CD4-positive, CD25-positive, alpha-beta regulatory T cell (primary cell): ENCODE data around the gene CAPN9. TPM values are rescaled to one million over a fixed set of nuclear protein-coding genes. Genes with fewer than 3 reads are reported as not detected.
"Not testable (repeated sequence)": the region's sequence is repeated elsewhere in the genome, so short reads cannot be mapped to it uniquely, and the experiment has no call there.

ENCODE experiments used
- ATAC-seq, 2 donors: fragments of 150-1000 bp; cut with Tn5 transposase; one replicate each; pipeline ENCODE4 v1.10.0; 2021; ENCODE audit warnings: low read depth in 2 of 2, moderate number of reproducible peaks in 2 of 2, moderate library complexity in 1 of 2
- DNase-seq, 3 donors: peaks; one replicate each; pipeline versions ENCODE4 v3.0.0 to v3.0.0-alpha.2; 2012 to 2022; ENCODE audit warnings: mixed read lengths in 1 of 3
- H3K27ac ChIP-seq: one replicate; pipeline ENCODE4 v1.7.0; 2013; ENCODE audit warnings: mild to moderate bottlenecking, low read length; ENCODE audit not compliant: insufficient read depth, poor library complexity, severe bottlenecking
- H3K27me3 ChIP-seq: one replicate; pipeline ENCODE4 v1.7.0; 2013; ENCODE audit warnings: low read length; ENCODE audit not compliant: control insufficient read depth, insufficient read depth
- H3K36me3 ChIP-seq: one replicate; pipeline ENCODE4 v1.7.0; 2013; ENCODE audit warnings: mild to moderate bottlenecking, low read length, moderate library complexity; ENCODE audit not compliant: control insufficient read depth, insufficient read depth
- H3K4me1 ChIP-seq: 2 replicates; pipeline ENCODE4 v1.7.0; 2013; ENCODE audit warnings: mild to moderate bottlenecking, low read length; ENCODE audit not compliant: insufficient read depth, control insufficient read depth, poor library complexity, severe bottlenecking
- H3K4me3 ChIP-seq: one replicate; pipeline ENCODE4 v1.7.0; 2013; ENCODE audit warnings: low read depth, mild to moderate bottlenecking, low read length, moderate library complexity
- H3K9me3 ChIP-seq, 2 experiments: 1 replicate in 1 of 2; 2 replicates in 1 of 2; pipeline ENCODE4 v1.7.0; 2013; ENCODE audit warnings: low read length in 2 of 2, mild to moderate bottlenecking in 1 of 2, moderate library complexity in 1 of 2; ENCODE audit not compliant: control insufficient read depth in 2 of 2
- H3K27ac Mint-ChIP-seq, 3 donors: one replicate each; pipeline ENCODE4 v1.8.0; 2020 to 2022; ENCODE audit warnings: mild to moderate bottlenecking in 3 of 3, mixed read lengths in 3 of 3, moderate library complexity in 2 of 3
- H3K27me3 Mint-ChIP-seq: one replicate; pipeline ENCODE4 v1.8.0; 2022; ENCODE audit warnings: mild to moderate bottlenecking, mixed read lengths
- H3K36me3 Mint-ChIP-seq: one replicate; pipeline ENCODE4 v1.8.0; 2020; ENCODE audit warnings: mixed read lengths
- H3K4me1 Mint-ChIP-seq, 4 donors: one replicate each; pipeline ENCODE4 v1.8.0; 2020 to 2022; ENCODE audit warnings: mixed read lengths in 4 of 4, mild to moderate bottlenecking in 1 of 4
- H3K4me3 Mint-ChIP-seq, 4 donors: one replicate each; pipeline ENCODE4 v1.8.0; 2020 to 2022; ENCODE audit warnings: mild to moderate bottlenecking in 4 of 4, mixed read lengths in 4 of 4, moderate library complexity in 3 of 4
- H3K9me3 Mint-ChIP-seq, 7 donors: one replicate each; pipeline ENCODE4 v1.8.0; 2020 to 2022; ENCODE audit warnings: mixed read lengths in 7 of 7, mild to moderate bottlenecking in 3 of 7, moderate library complexity in 2 of 7
- polyA plus RNA-seq, 4 donors: library from polyadenylated mRNA; unstranded; fragments of 300-500 nt; fragmentation: Illumina TruSeq; gene quantifications; one replicate each; pipeline ENCODE4 v1.2.3, GENCODE V29; 2021
- total RNA-seq: library from RNA; stranded (reverse); gene quantifications from one replicate; pipeline ENCODE4 v1.2.3, GENCODE V29; 2022

Gene CAPN9
- total RNA-seq (not detected), polyA plus RNA-seq (not detected)

DNA sequence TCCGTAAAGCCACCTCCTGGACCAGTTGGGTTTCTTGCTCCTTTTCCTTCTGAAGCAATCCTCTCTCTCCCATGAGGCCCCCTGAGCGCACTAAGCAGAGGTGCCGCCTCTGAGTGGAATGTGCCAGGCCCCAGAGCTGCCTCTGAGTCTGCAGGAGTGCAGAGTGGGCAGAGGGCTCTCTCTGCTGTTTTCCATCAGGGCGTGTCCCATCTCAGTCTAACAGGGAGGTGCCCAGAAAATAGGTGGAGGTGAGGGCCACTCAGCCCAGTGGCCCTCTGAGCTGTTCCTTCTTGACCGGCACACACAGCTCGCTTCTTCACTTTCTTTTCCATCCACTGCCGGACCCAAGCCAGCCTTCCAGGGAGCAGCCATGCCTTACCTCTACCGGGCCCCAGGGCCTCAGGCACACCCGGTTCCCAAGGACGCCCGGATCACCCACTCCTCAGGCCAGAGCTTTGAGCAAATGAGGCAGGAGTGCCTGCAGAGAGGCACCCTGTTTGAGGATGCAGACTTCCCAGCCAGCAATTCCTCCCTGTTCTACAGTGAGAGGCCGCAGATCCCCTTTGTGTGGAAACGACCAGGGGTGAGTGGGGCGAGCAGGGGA, at the start of gene CAPN9:
CAPN9 (plus strand) TSS at position 262 of the 604 bp plus-strand sequence; CDS start at position 371, 109 bp downstream.
- Histone ChIP-seq H3K4me1 (no peaks in the 10 kb centered on the region), H3K27ac (no peak within 1 kb of the TSS), H3K4me3 (no peak within 1 kb of the TSS), H3K36me3 (no peaks in the 10 kb centered on the region), H3K9me3 (no peaks in the 10 kb centered on the region), H3K27me3 (no peaks in the 10 kb centered on the region)
- Mint-ChIP-seq H3K36me3 (no peaks in the 10 kb centered on the region), H3K27ac (no peak within 1 kb of the TSS), H3K4me3 (no peak within 1 kb of the TSS), H3K9me3 (peaks cover 0 to 2% (median 0%) of the 10 kb centered on the region in 7 donors), H3K4me1 (peaks cover 0 to 3% (median 0%) of the 10 kb centered on the region in 4 donors), H3K27me3 (no peaks in the 10 kb centered on the region)
- no peak for ATAC-seq
- DNase-seq, result no peak

GRCh38 chr1:230698130-230698529, 49.1 kb upstream of the CAPN9 start:
- peaks cover 11% of the 10 kb centered on the region for H3K36me3 ChIP-seq
- no peak for ATAC-seq
- no peaks in the 10 kb centered on the region for H3K27me3 Mint-ChIP-seq
- DNase-seq, result no peak
- no peaks in the 10 kb centered on the region for H3K27me3 ChIP-seq
- no peak overlapping the region for H3K27ac Mint-ChIP-seq
- no peak overlapping the region for H3K4me3 ChIP-seq
- H3K27ac ChIP-seq, result no peak overlapping the region
- H3K9me3 Mint-ChIP-seq, result no peaks in the 10 kb centered on the region
- no peaks in the 10 kb centered on the region for H3K9me3 ChIP-seq
- no peak overlapping the region for H3K4me3 Mint-ChIP-seq
- H3K36me3 Mint-ChIP-seq, result peaks cover 5% of the 10 kb centered on the region
- no peaks in the 10 kb centered on the region for H3K4me1 ChIP-seq
- no peaks in the 10 kb centered on the region for H3K4me1 Mint-ChIP-seq

DNA sequence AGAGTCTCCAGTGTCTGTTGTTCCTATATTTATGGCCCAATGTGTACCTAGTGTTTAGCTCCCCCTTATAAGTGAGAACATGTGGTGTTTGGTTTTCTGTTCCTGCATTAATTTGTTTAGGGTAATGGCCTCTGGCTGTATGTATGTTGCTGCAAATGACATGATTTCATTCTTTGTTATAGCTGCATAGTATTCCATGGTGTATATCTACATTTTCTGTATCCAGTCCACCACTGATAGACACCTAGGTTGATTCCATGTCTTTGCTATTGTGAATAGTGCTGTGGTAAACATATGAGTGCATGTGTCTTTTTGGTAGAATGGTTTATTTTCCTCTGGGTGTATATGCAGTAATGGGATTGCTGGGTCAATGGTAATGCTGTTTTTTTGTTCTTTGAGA, 48.2 kb upstream of the CAPN9 start:
- not testable (repeated sequence) for H3K27ac Mint-ChIP-seq, H3K4me3 ChIP-seq, H3K4me1 Mint-ChIP-seq, H3K9me3 ChIP-seq, H3K4me1 ChIP-seq, H3K4me3 Mint-ChIP-seq, H3K36me3 Mint-ChIP-seq, H3K36me3 ChIP-seq, ATAC-seq, H3K27me3 ChIP-seq, DNase-seq, H3K27me3 Mint-ChIP-seq, H3K27ac ChIP-seq, H3K9me3 Mint-ChIP-seq

DNA sequence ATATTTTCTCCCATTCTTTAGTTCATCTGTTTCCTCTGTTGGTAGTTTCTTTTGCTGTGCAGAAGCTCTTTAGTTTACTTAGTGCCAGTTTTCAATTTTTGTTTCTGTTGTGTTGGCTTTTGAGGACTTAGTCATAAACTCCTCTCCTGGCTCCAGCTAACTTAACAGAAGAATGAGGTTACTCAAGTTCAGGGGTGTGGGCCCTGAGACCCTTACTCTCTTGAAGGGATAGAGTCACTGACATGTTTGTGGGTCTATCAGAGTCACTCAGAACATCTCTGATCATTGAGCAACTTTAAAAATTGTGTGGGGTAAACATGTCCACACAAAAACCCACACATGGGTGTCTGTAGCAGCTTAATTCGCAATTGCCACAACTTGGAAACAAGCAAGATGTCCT, 47.5 kb upstream of the CAPN9 start:
- Mint-ChIP-seq H3K27ac (no peak overlapping the region), H3K4me1 (no peaks in the 10 kb centered on the region), H3K27me3 (no peaks in the 10 kb centered on the region), H3K9me3 (no peaks in the 10 kb centered on the region), H3K4me3 (no peak overlapping the region), H3K36me3 (no peaks in the 10 kb centered on the region)
- Histone ChIP-seq H3K4me1 (no peaks in the 10 kb centered on the region), H3K27me3 (no peaks in the 10 kb centered on the region), H3K4me3 (no peak overlapping the region), H3K27ac (no peak overlapping the region), H3K36me3 (no peaks in the 10 kb centered on the region), H3K9me3 (no peaks in the 10 kb centered on the region)
- DNase-seq (no peak), ATAC-seq (no peak)

DNA sequence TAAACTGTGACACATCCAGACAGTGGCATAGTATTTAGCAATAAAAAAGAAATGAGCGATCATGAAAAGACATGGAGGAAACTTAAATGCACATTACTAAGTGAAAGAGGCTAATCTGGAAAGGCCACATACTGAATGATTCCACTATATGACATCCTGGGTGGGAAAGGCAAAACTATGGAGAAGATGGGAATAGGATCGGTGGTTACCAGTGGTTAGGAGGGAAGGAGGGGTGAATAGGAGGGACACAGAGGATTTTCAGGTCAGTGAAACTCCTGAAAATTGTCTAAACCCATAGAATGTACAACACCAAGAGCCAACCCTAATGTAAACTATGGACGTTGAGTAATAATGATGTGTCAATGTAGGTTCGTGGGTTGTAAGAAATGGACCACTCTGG, 47.1 kb upstream of the CAPN9 start:
- H3K36me3 Mint-ChIP-seq, result no peaks in the 10 kb centered on the region
- no peak for ATAC-seq

GRCh38 chr1:230701434-230701833, 45.8 kb upstream of the CAPN9 start:
- H3K4me1 Mint-ChIP-seq, result no peaks in the 10 kb centered on the region
- Histone ChIP-seq H3K36me3 (no peaks in the 10 kb centered on the region), H3K4me3 (no peak overlapping the region), H3K9me3 (no peaks in the 10 kb centered on the region), H3K27ac (no peak overlapping the region), H3K27me3 (no peaks in the 10 kb centered on the region), H3K4me1 (no peaks in the 10 kb centered on the region)
- H3K27me3 Mint-ChIP-seq, result no peaks in the 10 kb centered on the region
- no peak for ATAC-seq
- H3K27ac Mint-ChIP-seq, result no peak overlapping the region
- DNase-seq, result no peak
- H3K4me3 Mint-ChIP-seq, result no peak overlapping the region
- H3K36me3 Mint-ChIP-seq, result no peaks in the 10 kb centered on the region
- H3K9me3 Mint-ChIP-seq, result no peaks in the 10 kb centered on the region

More for the DNA sequence above, 47.1 kb upstream of the CAPN9 start:
- no peaks in the 10 kb centered on the region for H3K27me3 ChIP-seq
- no peak for DNase-seq
- H3K9me3 ChIP-seq, result no peaks in the 10 kb centered on the region
- no peaks in the 10 kb centered on the region for H3K27me3 Mint-ChIP-seq
- H3K4me3 ChIP-seq, result no peak overlapping the region
- no peak overlapping the region for H3K27ac Mint-ChIP-seq
- H3K36me3 ChIP-seq, result no peaks in the 10 kb centered on the region
- no peaks in the 10 kb centered on the region for H3K4me1 ChIP-seq
- H3K9me3 Mint-ChIP-seq, result no peaks in the 10 kb centered on the region
- no peak overlapping the region for H3K4me3 Mint-ChIP-seq
- H3K4me1 Mint-ChIP-seq, result no peaks in the 10 kb centered on the region
- H3K27ac ChIP-seq, result no peak overlapping the region

DNA sequence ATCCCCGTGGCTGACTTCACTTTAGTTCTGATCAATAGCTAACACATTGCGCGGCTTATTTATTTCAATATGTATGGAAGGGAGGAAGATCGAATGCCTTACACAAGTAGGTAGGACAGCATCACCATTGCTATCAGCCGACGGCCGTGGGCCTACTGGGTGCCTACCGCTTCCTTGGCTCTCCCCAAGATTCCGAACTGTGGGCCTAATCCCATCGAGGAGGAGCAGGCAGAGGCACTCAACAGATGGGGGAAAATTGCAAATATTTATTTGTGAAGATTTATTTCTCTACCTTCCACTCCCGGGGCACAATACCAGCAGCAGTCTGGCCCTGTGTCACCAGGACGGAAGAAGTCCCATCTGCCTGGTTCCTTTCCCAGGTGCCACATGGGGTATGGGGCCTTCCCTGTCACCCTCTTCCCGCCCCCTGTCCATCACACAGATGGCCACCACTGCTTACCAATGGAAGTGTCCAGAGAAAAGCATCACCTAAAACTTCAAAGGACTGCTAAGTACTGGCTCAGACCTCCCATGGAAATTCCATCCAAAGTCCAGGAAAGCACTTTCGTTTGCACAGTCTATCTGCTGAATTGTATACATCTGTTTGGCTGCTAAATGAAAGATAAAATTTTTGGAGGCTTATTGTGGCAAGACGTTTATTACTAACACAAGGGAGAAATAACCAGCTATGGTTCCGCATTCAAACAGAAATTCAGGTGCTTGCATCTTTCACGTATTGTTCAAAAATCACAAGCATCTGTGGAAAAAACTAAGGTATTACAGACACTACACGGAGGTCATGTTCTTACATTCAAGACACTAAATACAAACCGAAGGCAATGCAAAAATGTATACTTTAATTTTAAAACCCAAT, 45.1 kb upstream of the CAPN9 start:
- ATAC-seq (no peak), DNase-seq (no peak)
- Histone ChIP-seq H3K36me3 (no peaks in the 10 kb centered on the region), H3K27me3 (no peaks in the 10 kb centered on the region), H3K27ac (no peak overlapping the region), H3K4me3 (no peak overlapping the region), H3K4me1 (no peaks in the 10 kb centered on the region), H3K9me3 (no peaks in the 10 kb centered on the region)
- Mint-ChIP-seq H3K27ac (no peak overlapping the region), H3K27me3 (no peaks in the 10 kb centered on the region), H3K4me1 (no peaks in the 10 kb centered on the region), H3K9me3 (peaks cover 0 to 2% (median 0%) of the 10 kb centered on the region in 7 donors), H3K36me3 (no peaks in the 10 kb centered on the region), H3K4me3 (no peak overlapping the region)
